Heart right ventricle (tissue), 16 donors: ENCODE results near the gene XIRP1. TPM values are rescaled to one million over a fixed set of nuclear protein-coding genes. Genes with fewer than 3 reads are reported as not detected.

ENCODE experiments used
- ATAC-seq, 8 donors: fragments of 200-7000 bp; cut with Tn5 transposase; one replicate each; pipeline ENCODE4 v1.9.1; 2020; ENCODE audit warnings: mild to moderate bottlenecking in 8 of 8, moderate library complexity in 8 of 8, moderate number of reproducible peaks in 1 of 8
- DNase-seq, 2 donors: peaks; one replicate each; pipeline ENCODE4 v3.0.0-alpha.2; 2020
- H3K27ac ChIP-seq, 10 donors: fragments of 200-600 bp; sonication (generic) in 2 of 10; one replicate each; pipeline versions ENCODE4 v1.5.0 to v1.8.0; 2020 to 2022; ENCODE audit warnings: mild to moderate bottlenecking in 3 of 10
- H3K27me3 ChIP-seq, 7 donors: fragments of 200-600 bp; one replicate each; pipeline ENCODE4 v1.8.0; 2021 to 2022; ENCODE audit warnings: mild to moderate bottlenecking in 2 of 7
- H3K36me3 ChIP-seq, 9 donors: fragments of 200-600 bp; sonication (generic) in 1 of 9; one replicate each; pipeline versions ENCODE4 v1.5.0 to v1.8.0; 2020 to 2022; ENCODE audit warnings: mild to moderate bottlenecking in 2 of 9
- H3K4me1 ChIP-seq, 9 donors: fragments of 200-600 bp; sonication (generic) in 1 of 9; one replicate each; pipeline versions ENCODE4 v1.5.0 to v1.8.0; 2020 to 2022; ENCODE audit warnings: mild to moderate bottlenecking in 4 of 9
- H3K4me3 ChIP-seq, 10 donors: fragments of 200-600 bp; sonication (generic) in 2 of 10; one replicate each; pipeline versions ENCODE4 v1.5.0 to v1.8.0; 2020 to 2022; ENCODE audit warnings: mild to moderate bottlenecking in 7 of 10, moderate library complexity in 2 of 10
- H3K9me3 ChIP-seq, 11 donors: fragments of 200-600 bp in 10 of 11; sonication (generic) in 2 of 11; one replicate each; pipeline versions ENCODE4 v1.5.0 to v1.8.0; 2013 to 2022; ENCODE audit warnings: mild to moderate bottlenecking in 2 of 11, control low read depth in 1 of 11, moderate library complexity in 1 of 11
- CTCF ChIP-seq, 9 donors: fragments of 200-600 bp; sonication (generic) in 2 of 9; IDR thresholded peaks; one replicate each; pipeline versions ENCODE4 v1.5.0 to v1.8.0; 2021 to 2022; ENCODE audit warnings: antibody characterized with exemption in 9 of 9, mild to moderate bottlenecking in 5 of 9, moderate library complexity in 1 of 9
- WGBS, 2 donors: extraction: QIAGEN DNeasy Blood & Tissue Kit; methylation state at CpG; one replicate each; pipeline ENCODE4 v1.1.7; 2013; ENCODE audit warnings: inconsistent platforms in 1 of 2; 5-methylcytosine and 5-hydroxymethylcytosine counted together
- intact Hi-C, 10 donors: fragments of 100-400 bp; cut with DNase I; formaldehyde crosslinking; loops; one replicate each; pipeline versions ENCODE4 v1.11.1 to v1.14.2; 2022
- microRNA-seq, 2 donors: library from miRNA; unstranded; fragments of <30 nt; microRNA quantifications; one replicate each; pipeline ENCODE4 v1.2.0, GENCODE V29; 2021
- polyA plus RNA-seq, 2 donors: library from polyadenylated mRNA; stranded (reverse); fragments of 200-250 nt; gene quantifications; one replicate each; pipeline ENCODE4 v1.2.3, GENCODE V29; 2013
- total RNA-seq, 10 donors: library from RNA; stranded (reverse); fragmentation: NEBNext Ultra II Directional in 3 of 10; extraction: Animal tissue kit (Norgen Biotek cat#: 25700) in 3 of 10; gene quantifications; one replicate each; pipeline versions ENCODE4 v1.2.1 to v1.2.4, GENCODE V29; 2021 to 2023
- donor health status: Arrhythmogenic right ventricular cardiomyopathy.
- donor health status: ischemic (EF 13 %, LVEDD 7.1; RV severe dilation, severe dysfunction).
- donor health status: healthy with polysubstance abuse.
- donor health status: DM: no; HTN: yes; CAD: no.
- donor health status: DM: no; HTN: no; CAD: no.
- donor health status: ischemic (EF 25% LVEDD 6.9; RV normal size, moderate dysfunction).
- donor health status: ischemic (EF 25% LVEDD 5.7; RV mildly dilated, moderate dysfunction).
- donor health status: healthy.
- donor health status: DM: yes; HTN: yes; CAD: no.
- donor health status: Ischemic cardiomyopathy.
- donor health status: ischemic (EF 35%, LVEDD 5.7; RV mildly dilated, moderate dysfunction).
- donor health status: nonischemic (EF 11% LVEDD 7.7; RV severe dilation, severe dysfunction).
- donor health status: DM: yes; HTN: yes; CAD: no.
- donor health status: PGD.
- donor health status: ischemic (EF 29% LVEDD 5.4; RV normal size, mild dysfunction).
- donor health status: nonischemic (EF 23%, LVEDD 6.1; RV moderate dilation, normal function).

Gene XIRP1
- total and polyA plus RNA-seq, 12 donors = 277 to 1,691 (median 575) TPM

- Histone ChIP-seq H3K9me3 (no peaks in the 10 kb centered on the region), H3K4me3 (no peak overlapping the region), H3K36me3 (peaks cover 0 to 22% (median 0%) of the 10 kb centered on the region in 9 donors), H3K27me3 (no peaks in the 10 kb centered on the region), H3K4me1 (peaks cover 13 to 55% (median 33%) of the 10 kb centered on the region in 9 donors), H3K27ac (peak overlapping the region in 6 of 10 donors; percentile 9 to 63 (median 47))
- intact Hi-C loops = loop anchor here in 6 of 10 donors (2.0 to 10.0 kb wide), 4 partner anchors 42 to 52 kb away; no protein-coding TSS in a partner anchor
- DNase-seq (peak; percentile 49 to 50), ATAC-seq (peak; percentile 34 to 83 (median 52))
- WGBS, 2 donors = 49 to 52% methylated on average over 8 of the region's 8 CpGs
- no peak for TF ChIP-seq CTCF (IDR thresholded peaks at IDR 0.05)
Measured at GRCh38 chr3:39135170-39135805, 57.1 kb downstream of the XIRP1 start.

- WGBS, 2 donors = 79 to 85% methylated on average over 7 of the region's 7 CpGs
- no peaks in the 10 kb centered on the region for H3K9me3 ChIP-seq
- H3K36me3 ChIP-seq = peaks cover 0 to 19% (median 0%) of the 10 kb centered on the region in 9 donors
- ATAC-seq (no peak), DNase-seq (no peak)
- intact Hi-C loops = loop anchor here in 4 of 10 donors (2.0 to 10.0 kb wide), 2 partner anchors 46 to 50 kb away; no protein-coding TSS in a partner anchor
- no peak overlapping the region for H3K4me3 ChIP-seq
- H3K27me3 ChIP-seq = no peaks in the 10 kb centered on the region
- TF ChIP-seq CTCF (IDR thresholded peaks at IDR 0.05) = no peak
- H3K4me1 ChIP-seq = peaks cover 8 to 45% (median 28%) of the 10 kb centered on the region in 9 donors
- H3K27ac ChIP-seq = peak overlapping the region in 3 of 10 donors; percentile 18 to 29 (median 26)
Measured at GRCh38 chr3:39134305-39134704, 58.1 kb downstream of the XIRP1 start.

GRCh38 chr3:39133822-39134221, 58.6 kb downstream of the XIRP1 start:
- ATAC-seq (no peak), DNase-seq (no peak)
- Histone ChIP-seq H3K36me3 (peaks cover 0 to 20% (median 0%) of the 10 kb centered on the region in 9 donors), H3K9me3 (no peaks in the 10 kb centered on the region), H3K4me3 (no peak overlapping the region), H3K4me1 (peaks cover 8 to 40% (median 26%) of the 10 kb centered on the region in 9 donors), H3K27ac (peak overlapping the region in 2 of 10 donors; percentile 18 to 29), H3K27me3 (no peaks in the 10 kb centered on the region)
- intact Hi-C loops = loop anchor here in 4 of 10 donors (2.0 to 10.0 kb wide), 2 partner anchors 47 to 51 kb away; no protein-coding TSS in a partner anchor
- TF ChIP-seq CTCF (IDR thresholded peaks at IDR 0.05) = no peak
- WGBS, 2 donors = 74 to 96% methylated on average over 5 to 6 of the region's 6 CpGs

Small RNA genes lying within 50 kb of the gene (microRNA-seq; reads per million reads assigned to microRNA genes)
- 0 to 0.51 reads per million in 2 donors for gene MIR6822

Other genes starting within 250 kb of the XIRP1 start
- under 1 TPM in 8 of 10 donors, not detected in 2; 0.04 to 0.12 (median 0.07) TPM for gene SCN11A, start 140.7 kb downstream of the XIRP1 start, total RNA-seq
- gene SCN11A, start 140.7 kb downstream of the XIRP1 start, polyA plus RNA-seq = under 1 TPM; 0.01 to 0.15 TPM
- 10 to 100 TPM; 14.5 to 37.2 (median 31.0) TPM for gene WDR48, start 140.6 kb downstream of the XIRP1 start, total RNA-seq
- 10 to 100 TPM in 1 of 2 donors, 1 to 10 TPM in 1; 8.0 to 11.4 TPM for gene WDR48, start 140.6 kb downstream of the XIRP1 start, polyA plus RNA-seq
- 10 to 100 TPM; 35.8 to 54.2 (median 41.1) TPM for gene GORASP1, start 85.0 kb downstream of the XIRP1 start, total RNA-seq
- 10 to 100 TPM; 28.4 to 37.2 TPM for gene GORASP1, start 85.0 kb downstream of the XIRP1 start, polyA plus RNA-seq
- 1 to 10 TPM; 1.1 to 3.1 (median 1.5) TPM for gene TTC21A, start 84.9 kb downstream of the XIRP1 start, total RNA-seq
- gene TTC21A, start 84.9 kb downstream of the XIRP1 start, polyA plus RNA-seq = 1 to 10 TPM in 1 of 2 donors, under 1 TPM in 1; 0.80 to 7.5 TPM
- 10 to 100 TPM in 9 of 10 donors, 1 to 10 TPM in 1; 7.4 to 46.3 (median 17.7) TPM for gene CSRNP1, start 39.0 kb downstream of the XIRP1 start, total RNA-seq
- 10 to 100 TPM; 14.1 to 28.1 TPM for gene CSRNP1, start 39.0 kb downstream of the XIRP1 start, polyA plus RNA-seq
- gene CX3CR1, start 87.4 kb upstream of the XIRP1 start, total RNA-seq = 1 to 10 TPM in 6 of 10 donors, under 1 TPM in 4; 0.12 to 6.9 (median 1.3) TPM
- gene CX3CR1, start 87.4 kb upstream of the XIRP1 start, polyA plus RNA-seq = under 1 TPM; 0.13 to 0.15 TPM
- not detected for gene CCR8, start 137.1 kb upstream of the XIRP1 start, total RNA-seq
- gene CCR8, start 137.1 kb upstream of the XIRP1 start, polyA plus RNA-seq = not detected
- gene SLC25A38, start 190.8 kb upstream of the XIRP1 start, total RNA-seq = 10 to 100 TPM in 9 of 10 donors, 1 to 10 TPM in 1; 9.7 to 25.8 (median 19.2) TPM
- gene SLC25A38, start 190.8 kb upstream of the XIRP1 start, polyA plus RNA-seq = 10 to 100 TPM; 15.8 to 24.4 TPM
- gene RPSA, start 214.1 kb upstream of the XIRP1 start, total RNA-seq = 100 to 1,000 TPM; 350 to 651 (median 384) TPM
- 1,000 to 10,000 TPM in 1 of 2 donors, 100 to 1,000 TPM in 1; 877 to 1,493 TPM for gene RPSA, start 214.1 kb upstream of the XIRP1 start, polyA plus RNA-seq